ENCODE measurements around the gene FECH.

FECH gene

DNA sequence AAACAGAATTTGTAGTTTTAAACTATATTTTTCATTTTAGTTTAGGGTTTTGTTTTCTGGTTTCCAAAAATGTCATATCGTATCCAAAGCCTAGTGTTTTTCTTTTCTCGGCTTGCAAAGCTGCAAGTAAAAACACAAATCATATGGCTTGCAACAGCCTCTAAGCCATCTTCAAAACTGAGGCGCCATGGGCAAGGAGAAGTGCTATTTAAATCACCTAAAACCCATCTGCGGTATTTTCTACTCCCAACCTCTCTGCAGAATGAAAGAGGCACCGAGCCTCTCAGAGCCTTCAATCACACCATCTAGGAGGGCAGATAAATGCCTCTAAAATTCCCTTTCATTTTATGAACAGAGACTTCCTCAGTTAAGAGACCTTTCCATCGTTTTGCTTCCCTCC, 25.2 kb downstream of the FECH start:
- DNase-seq (ENCODE audit: low read depth): no peak
- H3K4me3 ChIP-seq (replicated peaks; ENCODE audit: low read depth, low read length): no peak overlapping the region
- TF ChIP-seq CTCF (IDR thresholded peaks at IDR 0.05; ENCODE audit: low read length, missing control alignments): no peak

DNA sequence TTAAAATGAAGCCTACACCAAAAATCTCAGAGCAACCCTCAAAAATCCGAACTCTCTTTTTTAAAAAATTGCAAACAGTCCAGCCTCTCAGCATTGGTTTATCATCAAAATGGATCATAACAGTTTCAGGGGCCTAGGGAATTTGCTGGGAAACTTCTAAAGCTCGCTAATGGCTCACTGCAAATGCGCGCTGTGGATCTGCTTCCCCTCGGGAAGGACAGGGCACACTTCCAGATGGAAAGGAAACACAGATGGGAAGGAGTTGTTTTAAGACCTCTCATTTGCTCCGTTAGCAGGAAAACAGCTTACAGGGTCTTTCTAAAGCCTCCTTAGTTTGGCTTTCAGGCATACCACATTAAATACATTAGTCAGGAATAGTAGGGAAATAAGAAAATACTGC, 27.2 kb downstream of the FECH start:
- TF ChIP-seq CTCF (IDR thresholded peaks at IDR 0.05; ENCODE audit: low read length, missing control alignments): no peak
- no peak for DNase-seq (ENCODE audit: low read depth)
- H3K4me3 ChIP-seq (replicated peaks; ENCODE audit: low read depth, low read length): no peak overlapping the region

- DNase-seq (ENCODE audit: low read depth): no peak
- TF ChIP-seq CTCF (IDR thresholded peaks at IDR 0.05; ENCODE audit: low read length, missing control alignments): no peak
- no peak overlapping the region for H3K4me3 ChIP-seq (replicated peaks; ENCODE audit: low read depth, low read length)
These were observed 31.4 kb downstream of the FECH start for GRCh38 chr18:57555134-57555533.

- H3K4me3 ChIP-seq (replicated peaks; ENCODE audit: low read depth, low read length): no peak overlapping the region
- no peak for TF ChIP-seq CTCF (IDR thresholded peaks at IDR 0.05; ENCODE audit: low read length, missing control alignments)
- DNase-seq (ENCODE audit: low read depth): no peak
These were observed 36.0 kb downstream of the FECH start for GRCh38 chr18:57550510-57550909.

DNA sequence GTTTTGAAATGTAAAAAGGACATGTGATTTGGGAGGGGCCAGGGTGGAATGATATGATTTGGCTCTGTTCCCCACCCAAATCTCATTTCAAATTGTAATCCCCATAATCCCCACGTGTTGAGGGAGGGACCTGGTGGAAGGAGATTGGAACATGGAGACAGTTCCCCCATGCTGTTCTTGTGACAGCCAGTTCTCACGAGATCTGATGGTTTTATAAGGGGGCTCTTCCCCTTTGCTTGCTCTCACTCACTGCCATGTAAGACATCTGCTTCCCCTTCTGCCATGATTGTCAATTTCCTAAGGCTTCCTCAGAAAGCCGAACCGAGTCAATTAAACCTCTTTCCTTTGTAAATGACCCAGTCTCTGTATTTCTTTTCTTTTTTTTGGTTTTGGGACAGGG, 39.2 kb downstream of the FECH start:
- no peak for DNase-seq (ENCODE audit: low read depth)
- TF ChIP-seq CTCF (IDR thresholded peaks at IDR 0.05; ENCODE audit: low read length, missing control alignments): no peak
- no peak overlapping the region for H3K4me3 ChIP-seq (replicated peaks; ENCODE audit: low read depth, low read length)

DNA sequence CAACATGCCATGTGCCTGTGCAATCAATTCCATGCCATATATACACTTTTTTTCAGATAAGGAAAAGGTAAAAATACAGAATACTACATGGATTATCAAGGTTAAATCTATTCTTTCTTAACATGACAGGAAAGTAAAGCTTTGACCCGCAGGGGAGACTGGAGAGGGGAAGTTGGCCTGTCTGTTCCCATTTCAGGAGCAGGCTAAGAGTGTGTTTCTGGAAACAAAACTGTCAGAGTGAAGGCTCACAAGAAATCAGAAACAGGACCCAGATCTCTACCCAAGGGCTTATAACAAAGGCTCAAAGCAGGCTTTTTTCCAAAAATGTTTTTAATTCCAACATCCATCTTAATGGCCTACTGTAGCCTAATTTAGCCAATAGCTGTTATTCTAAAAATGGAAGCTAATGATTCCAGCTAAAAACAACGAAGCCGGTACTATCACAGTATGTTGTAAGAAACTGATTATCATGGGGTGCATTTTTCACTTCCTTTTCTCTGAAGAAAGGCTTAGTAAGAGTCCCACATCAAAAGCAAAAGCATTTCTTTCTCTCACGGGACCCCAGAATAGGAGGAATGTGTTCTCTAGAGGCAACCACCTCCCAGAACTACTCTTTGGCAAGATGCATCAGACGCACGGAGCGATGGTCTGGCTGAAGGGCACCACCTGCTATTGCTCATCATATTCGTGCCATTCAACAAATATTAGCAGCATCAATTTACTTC, 41.4 kb downstream of the FECH start:
- DNase-seq (ENCODE audit: low read depth): no peak
- no peak overlapping the region for H3K4me3 ChIP-seq (replicated peaks; ENCODE audit: low read depth, low read length)

More for the DNA sequence above, 41.4 kb downstream of the FECH start:
- no peak for TF ChIP-seq CTCF (IDR thresholded peaks at IDR 0.05; ENCODE audit: low read length, missing control alignments)

Data from fibroblast of pulmonary artery (primary cell).